ENCODE results near the gene TMEM52. TPM values are rescaled to one million over a fixed set of nuclear protein-coding genes. Genes with fewer than 3 reads are reported as not detected.

Gene TMEM52
- polyA plus RNA-seq, 1 of the 3 experiments (the other 2 are of a cell fraction): 4.8 TPM

DNA sequence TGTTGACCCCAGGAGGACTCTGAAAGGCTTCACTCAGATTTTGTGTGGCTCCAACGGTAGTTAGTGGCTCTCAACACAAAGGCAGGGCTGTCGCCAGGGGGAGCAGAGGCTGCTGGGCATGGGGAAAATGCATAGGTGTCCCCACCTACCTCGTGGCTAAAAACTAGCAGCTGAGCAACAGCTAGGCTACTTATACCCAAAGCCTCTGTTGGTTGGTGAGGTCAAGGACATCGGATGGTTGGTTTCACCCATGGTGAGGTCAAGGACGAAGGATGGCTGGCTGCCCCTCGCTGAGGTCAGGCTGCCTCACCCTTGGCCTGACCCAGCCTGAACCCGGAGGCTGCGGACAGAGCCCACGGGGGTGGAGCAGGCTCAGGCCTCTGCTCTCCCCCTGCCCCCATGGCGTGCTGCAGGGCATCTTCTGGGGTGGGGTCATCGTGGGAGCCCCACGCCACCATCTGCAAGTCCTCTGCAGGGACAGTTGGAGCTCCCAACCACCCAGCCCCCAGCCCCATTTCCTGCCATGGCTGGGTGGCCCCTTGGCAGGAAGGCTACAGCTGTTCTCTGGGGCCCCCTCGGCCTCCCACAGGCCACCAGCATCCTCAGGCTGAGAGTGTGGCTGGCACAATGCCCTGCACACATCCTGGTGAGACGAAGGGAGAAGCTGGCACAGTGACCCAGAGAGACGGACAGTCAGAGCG is 19.7 kb downstream of the TMEM52 start (continued):
- TF ChIP-seq SIN3A (IDR thresholded peaks at IDR 0.05; ENCODE audit: borderline replicate concordance, low read depth, low read length) (no peak), MXI1 (IDR thresholded peaks at IDR 0.05; ENCODE audit: low read depth, low read length) (no peak), NRF1 (IDR thresholded peaks at IDR 0.05; ENCODE audit: low read depth, low read length) (no peak), GABPA (IDR thresholded peaks at IDR 0.05; ENCODE audit: low read depth) (no peak), POLR2AphosphoS5 (IDR thresholded peaks at IDR 0.05; ENCODE audit: low read depth, low read length) (no peak), RCOR1 (IDR thresholded peaks at IDR 0.05; ENCODE audit: low read length) (no peak), IRF3 (IDR thresholded peaks at IDR 0.05; ENCODE audit: low read depth, low read length) (no peak), FOXM1 (IDR thresholded peaks at IDR 0.05; ENCODE audit: low read depth) (no peak), EP300 (IDR thresholded peaks at IDR 0.05; ENCODE audit: borderline replicate concordance in 1 of 2, low read depth in 1 of 2, low read length in 1 of 2) (no peak)

DNA sequence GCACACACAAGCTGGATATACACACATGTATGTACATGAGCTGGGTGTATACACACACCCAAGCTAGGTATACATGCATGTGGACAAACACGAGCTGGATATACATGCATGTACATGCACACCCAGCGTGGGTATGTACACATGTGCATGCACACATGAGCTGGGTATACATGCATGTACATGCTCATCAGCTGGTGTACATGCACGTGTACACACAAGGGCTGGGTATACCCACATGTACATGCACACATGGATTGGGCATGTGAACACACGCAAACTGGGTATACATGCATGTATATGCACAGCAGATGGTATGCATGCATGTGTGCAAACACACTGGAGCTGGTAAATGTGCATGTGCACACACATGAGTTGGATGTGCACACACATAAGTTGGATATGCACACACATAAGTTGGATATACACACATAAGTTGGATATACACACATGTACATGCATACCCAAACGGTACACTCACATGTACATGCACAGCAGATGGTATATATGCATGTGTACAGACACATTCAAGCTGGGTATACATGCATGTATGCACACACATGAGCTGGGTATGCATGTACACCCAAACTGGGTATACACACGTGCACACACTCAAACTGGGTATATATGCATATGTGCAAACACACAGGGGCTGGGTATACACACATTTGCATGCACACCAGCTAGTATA is 20.7 kb downstream of the TMEM52 start:
- Histone ChIP-seq H3K9me2 (no peaks in the 10 kb centered on the region), H3K9ac (no peak overlapping the region), H3K79me2 (ENCODE audit: insufficient read depth) (no peaks in the 10 kb centered on the region; the same call in 1 of the 2 replicates), H4K20me1 (ENCODE audit: insufficient read depth) (no peaks in the 10 kb centered on the region), H3K4me1 (ENCODE audit: control insufficient read depth in 1 of 2, insufficient read depth in 2 of 2, low read depth in 1 of 2, low read length in 1 of 2) (peaks cover 0 to 24% of the 10 kb centered on the region in 2 experiments; a peak in 1 of 4 replicates), H2AFZ (ENCODE audit: low read depth) (no peak overlapping the region), H3K27me3 (ENCODE audit: insufficient read depth) (no peaks in the 10 kb centered on the region), H3K4me2 (no peak overlapping the region), H3K4me3 (ENCODE audit: low read depth in 2 of 2, low read length in 1 of 2) (no peak overlapping the region), H3K36me3 (replicated peaks in 1 of 2; ENCODE audit: control insufficient read depth in 1 of 2, insufficient read depth in 2 of 2, low read length in 1 of 2) (no peaks in the 10 kb centered on the region), H3F3A (replicated peaks; ENCODE audit: insufficient read depth) (peaks cover 3% of the 10 kb centered on the region), H3K27ac (ENCODE audit: low read depth in 2 of 2, low read length in 1 of 2) (no peak overlapping the region), H3K9me3 (no peaks in the 10 kb centered on the region)
- 58% methylated on average over 5 of the region's 6 CpGs for WGBS (ENCODE audit: low lambda C conversion rate)
- no peak for TF ChIP-seq USF1 (IDR thresholded peaks at IDR 0.05; ENCODE audit: borderline replicate concordance, low read depth)
- no peak for TF ChIP-seq GABPA (IDR thresholded peaks at IDR 0.05; ENCODE audit: low read depth)
- no peak for TF ChIP-seq EZH2phosphoT487 (IDR thresholded peaks at IDR 0.05; ENCODE audit: borderline replicate concordance, low read depth)
- TF ChIP-seq IRF3 (IDR thresholded peaks at IDR 0.05; ENCODE audit: low read depth, low read length): no peak
- no peak for TF ChIP-seq POLR2AphosphoS5 (IDR thresholded peaks at IDR 0.05; ENCODE audit: low read depth, low read length)
- TF ChIP-seq, protein P1, sequence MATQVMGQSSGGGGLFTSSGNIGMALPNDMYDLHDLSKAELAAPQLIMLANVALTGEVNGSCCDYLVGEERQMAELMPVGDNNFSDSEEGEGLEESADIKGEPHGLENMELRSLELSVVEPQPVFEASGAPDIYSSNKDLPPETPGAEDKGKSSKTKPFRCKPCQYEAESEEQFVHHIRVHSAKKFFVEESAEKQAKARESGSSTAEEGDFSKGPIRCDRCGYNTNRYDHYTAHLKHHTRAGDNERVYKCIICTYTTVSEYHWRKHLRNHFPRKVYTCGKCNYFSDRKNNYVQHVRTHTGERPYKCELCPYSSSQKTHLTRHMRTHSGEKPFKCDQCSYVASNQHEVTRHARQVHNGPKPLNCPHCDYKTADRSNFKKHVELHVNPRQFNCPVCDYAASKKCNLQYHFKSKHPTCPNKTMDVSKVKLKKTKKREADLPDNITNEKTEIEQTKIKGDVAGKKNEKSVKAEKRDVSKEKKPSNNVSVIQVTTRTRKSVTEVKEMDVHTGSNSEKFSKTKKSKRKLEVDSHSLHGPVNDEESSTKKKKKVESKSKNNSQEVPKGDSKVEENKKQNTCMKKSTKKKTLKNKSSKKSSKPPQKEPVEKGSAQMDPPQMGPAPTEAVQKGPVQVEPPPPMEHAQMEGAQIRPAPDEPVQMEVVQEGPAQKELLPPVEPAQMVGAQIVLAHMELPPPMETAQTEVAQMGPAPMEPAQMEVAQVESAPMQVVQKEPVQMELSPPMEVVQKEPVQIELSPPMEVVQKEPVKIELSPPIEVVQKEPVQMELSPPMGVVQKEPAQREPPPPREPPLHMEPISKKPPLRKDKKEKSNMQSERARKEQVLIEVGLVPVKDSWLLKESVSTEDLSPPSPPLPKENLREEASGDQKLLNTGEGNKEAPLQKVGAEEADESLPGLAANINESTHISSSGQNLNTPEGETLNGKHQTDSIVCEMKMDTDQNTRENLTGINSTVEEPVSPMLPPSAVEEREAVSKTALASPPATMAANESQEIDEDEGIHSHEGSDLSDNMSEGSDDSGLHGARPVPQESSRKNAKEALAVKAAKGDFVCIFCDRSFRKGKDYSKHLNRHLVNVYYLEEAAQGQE (IDR thresholded peaks at IDR 0.05; ENCODE audit: low read depth, low read length): no peak
- no peak for TF ChIP-seq MEF2A (IDR thresholded peaks at IDR 0.05; ENCODE audit: borderline replicate concordance, low read depth)
- TF ChIP-seq USF2 (IDR thresholded peaks at IDR 0.05; ENCODE audit: borderline replicate concordance, low read depth, low read length): no peak
- no peak for TF ChIP-seq FOXM1 (IDR thresholded peaks at IDR 0.05; ENCODE audit: low read depth)
- no peak for TF ChIP-seq ELF1 (IDR thresholded peaks at IDR 0.05)
- TF ChIP-seq NRF1 (IDR thresholded peaks at IDR 0.05; ENCODE audit: low read depth, low read length): no peak
- ChIA-PET CTCF (interaction anchor here (1.0 to 6.9 kb wide), 3 partner anchors 8 to 62 kb away, joined by 3 to 51 read pairs (median 4); no protein-coding TSS in a partner anchor), POLR2A (no interaction called here)
- no peak for DNase-seq

Data from SK-N-SH (cell line).